ACC112 (cell line): Measurements from ENCODE around the gene GNAO1.

Experiments
- H2AFZ ChIP-seq: fragments of 200-600 bp; sonication (generic); one replicate; pipeline ENCODE4 v1.6.0; 2017; ENCODE audit warnings: antibody characterized with exemption, low read length; ENCODE audit not compliant: unreplicated experiment
- H3K27ac ChIP-seq: fragments of 200-600 bp; sonication (generic); 2 replicates; pipeline ENCODE4 v1.5.1; 2014; ENCODE audit warnings: low read depth, mild to moderate bottlenecking, antibody characterized with exemption, low read length, moderate library complexity
- H3K27me3 ChIP-seq: fragments of 200-600 bp; sonication (generic); 2 replicates; pipeline ENCODE4 v1.6.1; 2014; ENCODE audit warnings: mild to moderate bottlenecking, antibody characterized with exemption, low read length, moderate library complexity, mixed read lengths; ENCODE audit not compliant: insufficient read depth
- H3K36me3 ChIP-seq: fragments of 200-600 bp; sonication (generic); 2 replicates; pipeline ENCODE4 v1.6.1; 2016; ENCODE audit warnings: mild to moderate bottlenecking, antibody characterized with exemption, low read length, moderate library complexity, mixed read lengths; ENCODE audit not compliant: insufficient read depth
- H3K4me1 ChIP-seq: fragments of 200-600 bp; sonication (generic); one replicate; pipeline ENCODE4 v1.6.1; 2016; ENCODE audit warnings: low read length, mixed read lengths; ENCODE audit not compliant: insufficient read depth, unreplicated experiment, control insufficient read depth
- H3K4me3 ChIP-seq: fragments of 200-600 bp; sonication (generic); 2 replicates; pipeline ENCODE4 v1.5.1; 2014; ENCODE audit warnings: mild to moderate bottlenecking, low read depth, low read length
- H3K79me2 ChIP-seq: fragments of 200-600 bp; sonication (generic); one replicate; pipeline ENCODE4 v1.6.0; 2016; ENCODE audit warnings: low read length; ENCODE audit not compliant: control insufficient read depth, unreplicated experiment, insufficient read depth

GNAO1 gene

DNA sequence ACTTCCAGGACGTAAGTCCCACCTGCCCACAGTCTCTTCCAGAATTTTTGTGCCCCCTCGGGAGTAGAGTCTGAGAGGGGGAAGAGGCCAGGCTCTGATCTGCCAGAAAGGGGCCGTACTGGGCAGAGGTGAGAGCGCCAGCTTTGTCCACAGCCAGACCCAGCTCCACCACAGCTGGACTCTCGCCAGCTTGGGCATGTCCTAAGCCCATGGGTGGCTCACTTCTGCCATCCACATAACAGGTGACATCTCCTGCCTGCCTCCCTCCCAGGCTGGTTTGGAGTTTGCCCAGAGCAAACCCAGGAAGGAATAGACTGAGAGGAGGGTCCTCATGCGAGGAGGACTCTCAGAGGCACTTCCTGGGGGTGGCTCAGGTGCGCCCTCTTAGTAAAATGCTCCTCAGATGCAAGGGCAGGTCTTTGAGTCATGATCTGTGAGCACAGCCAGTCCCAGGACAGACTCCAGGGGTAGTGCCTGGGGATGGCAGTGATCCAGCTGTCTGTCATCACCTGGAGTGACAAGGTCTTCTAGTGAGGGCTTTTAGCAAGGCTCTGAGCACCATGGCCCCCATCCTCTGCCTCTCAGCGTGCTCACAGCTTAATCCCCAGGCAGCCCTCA is 144.9 kb downstream of the GNAO1 start:
- Histone ChIP-seq H3K36me3 (no peaks in the 10 kb centered on the region), H3K27me3 (no peaks in the 10 kb centered on the region), H3K27ac (no peak overlapping the region), H2AFZ (no peak overlapping the region), H3K4me3 (no peak overlapping the region), H3K4me1 (no peaks in the 10 kb centered on the region), H3K79me2 (no peaks in the 10 kb centered on the region)

DNA sequence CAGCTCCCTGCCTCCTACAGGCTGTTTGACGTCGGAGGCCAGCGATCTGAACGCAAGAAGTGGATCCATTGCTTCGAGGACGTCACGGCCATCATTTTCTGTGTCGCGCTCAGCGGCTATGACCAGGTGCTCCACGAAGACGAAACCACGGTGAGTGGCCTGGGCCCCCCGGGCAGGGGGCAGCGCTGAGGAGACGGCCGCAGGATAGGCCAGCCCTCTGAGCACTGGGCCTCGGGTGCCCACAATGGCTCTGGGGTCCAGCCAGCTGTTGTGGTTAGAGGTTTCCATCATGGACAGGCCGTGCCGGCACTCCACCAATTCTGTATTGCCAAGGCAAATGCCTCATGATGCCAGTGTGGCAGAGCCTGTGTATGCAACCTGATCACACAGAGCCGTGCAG is 145.4 kb downstream of the GNAO1 start:
- Histone ChIP-seq H3K27ac (no peak overlapping the region), H3K79me2 (no peaks in the 10 kb centered on the region), H3K27me3 (no peaks in the 10 kb centered on the region), H3K36me3 (no peaks in the 10 kb centered on the region), H2AFZ (no peak overlapping the region), H3K4me1 (no peaks in the 10 kb centered on the region), H3K4me3 (no peak overlapping the region)

DNA sequence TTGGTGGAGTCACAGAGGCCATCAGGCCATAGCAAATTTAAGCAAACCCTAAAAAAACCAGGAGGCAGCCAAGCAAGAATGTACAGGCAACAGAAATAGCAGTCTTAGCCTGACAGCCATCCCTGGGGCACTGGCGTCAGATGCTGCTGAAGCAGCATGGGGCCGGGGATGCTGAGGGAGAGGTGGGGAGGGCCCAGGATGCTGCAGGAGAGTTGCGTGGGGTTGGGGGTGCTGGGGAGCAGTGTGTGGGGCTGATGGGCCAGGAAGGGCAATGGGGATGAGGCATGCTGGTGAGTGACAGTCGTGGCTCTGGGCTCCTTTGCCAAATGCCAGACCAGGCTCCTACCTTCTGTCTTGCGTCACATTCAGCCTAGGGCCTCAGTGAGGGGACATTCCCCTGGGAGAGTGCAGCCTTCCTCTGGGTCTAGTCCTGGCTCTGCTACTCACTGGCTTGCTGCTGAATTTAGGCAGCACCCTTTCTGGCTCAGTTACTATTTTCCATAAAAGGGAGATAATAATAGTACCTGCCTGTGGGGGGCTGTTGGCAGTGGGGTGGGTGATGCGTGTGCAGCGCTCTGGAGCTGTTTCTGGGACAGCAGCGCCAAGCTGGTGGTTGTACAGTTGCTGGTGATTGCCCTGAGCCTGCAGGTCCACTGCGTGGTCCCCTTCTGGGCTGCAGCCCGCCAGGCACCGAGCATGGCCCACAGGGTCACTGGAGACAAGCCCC is 146.0 kb downstream of the GNAO1 start:
- Histone ChIP-seq H2AFZ (no peak overlapping the region), H3K27ac (no peak overlapping the region), H3K4me3 (no peak overlapping the region), H3K36me3 (no peaks in the 10 kb centered on the region), H3K79me2 (no peaks in the 10 kb centered on the region), H3K4me1 (no peaks in the 10 kb centered on the region), H3K27me3 (no peaks in the 10 kb centered on the region)

DNA sequence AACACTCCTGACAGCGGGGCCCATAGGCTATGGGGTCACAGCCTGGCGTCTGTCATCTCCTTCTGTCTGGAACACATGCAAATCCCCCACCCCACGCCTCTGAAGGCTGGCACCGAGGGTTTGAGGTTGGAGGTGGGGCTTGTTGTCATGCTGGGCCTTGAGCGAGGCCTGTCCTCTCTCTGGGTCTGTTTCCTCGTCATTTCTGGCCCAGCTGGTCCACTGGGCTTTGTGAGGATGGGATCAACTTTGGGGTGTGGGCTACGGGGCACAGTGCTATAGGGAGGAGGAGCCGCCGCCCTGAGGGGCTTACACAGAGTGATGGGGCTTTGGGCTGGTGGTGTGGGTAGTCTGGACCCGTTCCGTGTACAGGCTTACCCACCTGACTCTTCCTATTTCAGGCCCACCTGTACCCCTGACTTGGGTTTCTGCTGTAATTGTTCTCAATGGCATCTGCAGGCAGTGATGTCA is 146.6 kb downstream of the GNAO1 start:
- no peak overlapping the region for H3K27ac ChIP-seq
- H2AFZ ChIP-seq = no peak overlapping the region
- H3K36me3 ChIP-seq = no peaks in the 10 kb centered on the region
- no peaks in the 10 kb centered on the region for H3K27me3 ChIP-seq
- no peak overlapping the region for H3K4me3 ChIP-seq
- H3K4me1 ChIP-seq = no peaks in the 10 kb centered on the region
- no peaks in the 10 kb centered on the region for H3K79me2 ChIP-seq

DNA sequence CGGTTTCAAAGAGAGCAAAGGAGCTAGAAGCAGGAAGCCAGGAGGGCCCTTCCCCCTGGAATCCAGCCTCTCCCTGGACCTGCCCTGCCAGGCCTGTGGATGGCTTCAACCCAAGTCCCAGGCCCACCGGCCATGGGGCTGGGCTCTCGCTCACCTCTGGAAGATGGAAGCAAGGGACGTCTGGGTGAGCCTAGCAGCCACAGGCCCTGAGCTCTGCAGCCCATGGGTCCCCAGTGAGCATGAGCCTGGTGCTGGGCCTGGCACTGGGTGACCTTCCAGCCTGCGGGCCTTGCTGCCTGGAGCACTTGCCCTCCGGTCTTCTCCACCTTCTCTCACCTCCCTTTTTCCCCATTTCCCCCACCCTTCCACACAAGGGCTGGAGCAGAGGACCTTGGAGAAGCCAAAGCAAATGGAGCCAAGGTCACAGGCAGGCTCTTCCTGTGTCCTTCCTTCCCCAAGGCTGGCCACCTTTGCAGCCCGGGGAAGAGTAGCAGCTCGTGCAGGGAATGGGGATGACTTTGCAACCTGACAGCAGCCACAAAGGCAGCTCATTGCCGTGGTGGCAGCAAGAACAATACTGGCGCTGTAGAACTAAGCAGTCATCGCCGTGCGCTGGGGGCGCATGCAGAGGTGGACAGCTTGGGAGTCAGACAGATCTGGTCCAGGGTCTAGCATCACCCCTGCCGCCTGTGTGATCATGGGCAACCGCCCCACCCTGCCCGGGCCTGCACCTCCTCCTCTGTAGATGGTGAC is 147.5 kb downstream of the GNAO1 start:
- Histone ChIP-seq H3K27ac (no peak overlapping the region), H3K27me3 (no peaks in the 10 kb centered on the region), H3K4me3 (no peak overlapping the region), H3K4me1 (no peaks in the 10 kb centered on the region), H2AFZ (no peak overlapping the region), H3K36me3 (no peaks in the 10 kb centered on the region), H3K79me2 (no peaks in the 10 kb centered on the region)

DNA sequence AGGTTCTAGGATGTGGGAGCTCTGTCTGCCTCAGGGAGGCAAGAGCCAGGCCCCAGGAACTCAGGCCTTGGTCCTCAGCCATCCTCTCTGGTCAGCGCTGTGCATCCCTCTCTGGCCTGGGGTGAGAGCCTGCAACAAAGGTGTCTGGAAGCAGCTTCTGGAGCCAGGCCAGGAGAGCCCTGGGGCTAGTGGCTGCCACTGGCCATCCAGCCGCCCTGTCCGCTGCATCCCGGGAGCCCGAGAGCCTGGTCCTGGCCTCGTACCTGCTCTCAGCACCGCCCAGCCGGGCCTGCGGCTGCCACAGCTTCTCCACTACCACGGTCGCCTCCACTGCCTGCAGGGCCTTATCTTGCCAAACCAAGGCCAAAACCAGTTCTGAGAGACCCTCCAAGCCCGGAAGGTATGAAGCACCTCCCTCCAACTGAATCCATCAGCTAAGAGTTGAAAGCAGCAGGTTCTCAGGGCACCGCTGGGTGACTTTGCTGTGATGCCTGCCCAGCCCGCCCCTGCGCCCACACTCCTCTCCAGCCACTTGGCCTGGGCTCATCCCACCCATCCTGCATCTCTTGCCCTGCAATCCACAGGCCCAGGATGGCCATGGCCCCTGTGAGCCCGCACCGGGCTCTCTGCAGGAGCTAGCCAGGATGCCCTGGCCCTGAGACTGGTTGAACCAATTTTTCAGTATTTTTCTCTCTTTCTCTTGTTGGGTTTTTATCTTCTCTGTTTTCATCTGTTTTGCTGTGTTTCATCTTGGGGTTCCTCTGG is 148.3 kb downstream of the GNAO1 start:
- no peak overlapping the region for H3K27ac ChIP-seq
- H2AFZ ChIP-seq = no peak overlapping the region
- no peaks in the 10 kb centered on the region for H3K79me2 ChIP-seq
- no peaks in the 10 kb centered on the region for H3K27me3 ChIP-seq
- no peaks in the 10 kb centered on the region for H3K4me1 ChIP-seq
- H3K4me3 ChIP-seq = no peak overlapping the region
- no peaks in the 10 kb centered on the region for H3K36me3 ChIP-seq

DNA sequence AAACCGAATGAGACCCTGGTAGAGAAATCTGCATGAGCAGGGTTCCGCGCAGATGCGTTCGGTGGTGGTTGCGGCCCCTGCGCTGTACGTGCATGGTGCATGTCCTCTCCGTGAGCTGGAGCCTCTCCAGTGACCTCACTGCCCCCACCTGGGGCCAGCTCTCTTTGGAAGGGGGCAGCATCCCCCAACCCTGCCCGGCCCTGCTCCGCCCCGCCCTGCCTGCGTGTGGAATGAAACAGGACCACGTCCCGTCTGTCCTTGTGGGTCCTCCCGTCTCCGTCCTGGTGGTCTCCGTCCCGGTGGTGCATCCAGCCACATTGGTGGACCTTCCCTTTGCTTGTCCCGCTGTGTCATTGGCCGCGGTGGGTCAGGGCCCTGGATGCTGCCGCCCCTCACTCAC is 149.1 kb downstream of the GNAO1 start:
- no peaks in the 10 kb centered on the region for H3K4me1 ChIP-seq
- H3K79me2 ChIP-seq = no peaks in the 10 kb centered on the region
- no peak overlapping the region for H3K27ac ChIP-seq
- H3K4me3 ChIP-seq = no peak overlapping the region
- no peaks in the 10 kb centered on the region for H3K27me3 ChIP-seq
- no peak overlapping the region for H2AFZ ChIP-seq
- no peaks in the 10 kb centered on the region for H3K36me3 ChIP-seq

DNA sequence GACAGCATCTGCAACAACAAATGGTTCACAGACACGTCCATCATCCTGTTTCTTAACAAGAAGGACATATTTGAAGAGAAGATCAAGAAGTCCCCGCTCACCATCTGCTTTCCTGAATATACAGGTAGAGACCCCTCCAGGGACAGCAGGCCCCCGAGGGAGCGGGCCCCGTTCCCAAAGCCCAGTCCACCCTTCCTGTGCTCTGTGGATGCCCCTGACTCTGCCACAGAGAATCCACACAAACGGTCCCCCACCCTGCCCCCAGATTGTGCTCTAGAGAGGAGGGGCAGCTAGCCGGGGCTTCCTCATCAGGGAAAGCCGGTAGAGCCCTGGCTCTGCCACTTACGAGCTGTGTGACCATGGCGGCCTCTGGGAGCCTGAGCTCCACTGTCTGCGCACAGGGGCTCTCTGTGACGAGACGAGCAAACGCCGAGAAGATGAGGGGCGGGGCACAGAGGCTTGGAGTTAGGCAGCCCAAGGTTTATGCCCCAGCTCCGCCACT is 149.6 kb downstream of the GNAO1 start:
- Histone ChIP-seq H3K27ac (no peak overlapping the region), H3K36me3 (no peaks in the 10 kb centered on the region), H3K27me3 (no peaks in the 10 kb centered on the region)

DNA sequence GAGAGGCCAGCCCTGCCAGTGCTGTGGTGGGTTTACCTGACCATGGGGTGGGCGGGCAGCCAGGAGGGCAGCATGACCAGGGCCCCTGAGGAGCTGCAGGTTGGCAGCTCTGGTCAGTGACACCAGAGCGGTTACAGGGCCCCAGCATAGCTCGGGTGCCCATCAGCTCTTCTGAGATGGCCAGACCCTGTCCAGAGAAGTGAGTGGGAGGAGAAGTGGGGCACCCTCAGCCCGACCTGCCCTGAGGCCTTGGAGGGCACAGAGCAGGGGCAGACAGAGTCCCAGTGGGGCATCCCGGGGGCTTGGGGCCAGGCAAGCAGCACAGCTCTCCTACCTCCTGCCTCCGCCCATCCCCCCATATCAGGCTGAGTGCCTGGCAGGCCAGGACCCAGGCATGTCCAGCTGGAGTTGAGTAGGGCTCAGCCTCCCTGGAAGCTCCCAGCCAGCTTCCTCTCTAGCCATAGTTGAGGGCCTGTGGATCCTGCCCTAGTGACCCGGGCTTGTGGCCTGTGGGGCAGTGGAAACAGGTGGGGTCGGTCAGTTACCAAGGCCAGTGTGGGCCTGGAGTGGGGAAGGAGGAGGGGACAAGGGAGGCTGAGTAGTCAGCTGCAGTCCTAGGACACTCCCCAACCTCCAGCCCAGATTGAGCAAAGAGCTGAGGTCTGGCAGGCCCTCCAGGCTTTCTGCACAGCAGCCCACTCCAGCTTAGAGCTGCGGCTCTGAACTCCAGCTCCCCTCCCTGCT is 150.5 kb downstream of the GNAO1 start:
- Histone ChIP-seq H3K27me3 (no peaks in the 10 kb centered on the region), H3K4me3 (no peak overlapping the region), H3K79me2 (no peaks in the 10 kb centered on the region), H3K27ac (no peak overlapping the region), H3K36me3 (no peaks in the 10 kb centered on the region), H3K4me1 (no peaks in the 10 kb centered on the region), H2AFZ (no peak overlapping the region)

More for the DNA sequence above, 149.6 kb downstream of the GNAO1 start:
- no peaks in the 10 kb centered on the region for H3K79me2 ChIP-seq
- no peaks in the 10 kb centered on the region for H3K4me1 ChIP-seq
- H3K4me3 ChIP-seq = no peak overlapping the region
- H2AFZ ChIP-seq = no peak overlapping the region
